ENCODE results near the gene EML6. TPM values are rescaled to one million over a fixed set of nuclear protein-coding genes. Genes with fewer than 3 reads are reported as not detected.
"Not testable (repeated sequence)": the region's sequence is repeated elsewhere in the genome, so short reads cannot be mapped to it uniquely, and the experiment has no call there.

The EML6 gene
- total and polyA plus RNA-seq, 12 donors = 0.07 to 1.5 (median 0.31) TPM

- Histone ChIP-seq H3K9me3 (peaks cover 0 to 11% (median 0%) of the 10 kb centered on the region in 11 donors), H3K27me3 (no peaks in the 10 kb centered on the region), H3K4me3 (no peak overlapping the region), H3K27ac (no peak overlapping the region), H3K4me1 (no peaks in the 10 kb centered on the region), H3K36me3 (no peaks in the 10 kb centered on the region)
- intact Hi-C loops (cut with DNase I) = no loop called here
- WGBS, 2 donors = 59 to 60% methylated on average over 5 of the region's 5 CpGs
- ATAC-seq (no peak), DNase-seq (no peak)
- TF ChIP-seq CTCF (IDR thresholded peaks at IDR 0.05) = no peak
These were observed 143.4 kb downstream of the EML6 start for GRCh38 chr2:54866868-54867267.

DNA sequence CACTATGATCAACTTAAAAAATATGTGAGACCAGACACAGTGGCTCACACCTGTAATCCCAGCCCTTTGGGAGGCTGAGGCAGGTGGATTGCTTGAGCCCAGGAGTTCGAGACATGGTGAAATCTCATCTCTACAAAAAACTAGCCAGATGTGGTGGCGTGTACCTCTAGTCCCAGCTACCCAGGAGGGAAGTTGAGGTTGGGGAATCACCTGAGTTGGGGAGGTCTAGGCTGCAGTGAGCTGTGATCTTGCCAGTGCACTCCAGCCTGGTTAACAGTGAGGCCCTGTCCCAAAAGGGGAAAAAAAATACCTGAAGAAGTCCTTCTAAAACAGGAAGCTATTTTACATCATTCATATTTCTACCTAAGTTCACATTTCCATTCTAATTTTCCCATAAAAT lies 144.0 kb downstream of the EML6 start:
- no peak overlapping the region for H3K4me3 ChIP-seq
- TF ChIP-seq CTCF (IDR thresholded peaks at IDR 0.05) = no peak
- no peaks in the 10 kb centered on the region for H3K4me1 ChIP-seq
- H3K9me3 ChIP-seq = peaks cover 0 to 5% (median 0%) of the 10 kb centered on the region in 11 donors
- H3K36me3 ChIP-seq = no peaks in the 10 kb centered on the region
- no peak for DNase-seq
- H3K27ac ChIP-seq = no peak overlapping the region
- 94 to 95% methylated on average over 2 of the region's 2 CpGs for WGBS, 2 donors
- intact Hi-C loops (cut with DNase I) = no loop called here
- H3K27me3 ChIP-seq = no peaks in the 10 kb centered on the region
- no peak for ATAC-seq

DNA sequence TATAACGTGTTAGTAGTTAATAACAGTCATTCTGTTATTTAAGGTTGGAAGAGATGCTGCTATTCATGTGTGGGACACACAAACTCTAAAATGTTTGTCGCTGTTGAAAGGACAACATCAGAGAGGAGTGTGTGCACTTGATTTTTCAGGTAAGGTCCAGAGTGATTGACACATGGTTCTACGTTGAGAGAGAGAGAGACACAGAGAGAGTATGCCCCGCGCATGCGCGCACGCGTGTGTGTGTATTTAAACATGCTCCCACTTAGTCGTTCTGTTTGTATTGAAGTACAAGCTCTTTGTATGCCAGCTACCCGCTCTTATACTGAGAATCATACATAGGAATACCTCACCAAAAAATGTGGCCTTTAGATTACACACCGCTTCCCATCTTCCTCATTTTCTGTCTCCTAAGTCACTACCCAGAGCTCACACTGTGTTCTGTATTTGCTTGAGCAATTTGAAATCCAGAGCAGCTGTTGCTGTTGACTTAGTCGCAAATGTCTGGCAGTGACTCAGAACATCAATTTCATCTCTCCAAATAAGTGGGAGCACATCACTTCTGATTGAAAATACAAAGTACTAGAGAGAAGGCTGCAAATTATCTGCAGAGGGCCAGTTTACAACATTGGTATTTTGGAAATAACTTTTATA lies 148.1 kb downstream of the EML6 start:
- DNase-seq = no peak
- Histone ChIP-seq H3K4me1 (no peaks in the 10 kb centered on the region), H3K27me3 (no peaks in the 10 kb centered on the region), H3K4me3 (no peak overlapping the region), H3K27ac (no peak overlapping the region), H3K36me3 (no peaks in the 10 kb centered on the region), H3K9me3 (no peaks in the 10 kb centered on the region)
- no peak for ATAC-seq
- 93 to 94% methylated on average over 13 of the region's 13 CpGs for WGBS, 2 donors
- intact Hi-C loops (cut with DNase I) = no loop called here
- no peak for TF ChIP-seq CTCF (IDR thresholded peaks at IDR 0.05)

- no peak overlapping the region for H3K4me3 ChIP-seq
- H3K4me1 ChIP-seq = no peaks in the 10 kb centered on the region
- no peaks in the 10 kb centered on the region for H3K36me3 ChIP-seq
- ATAC-seq (no peak), DNase-seq (no peak)
- H3K27me3 ChIP-seq = no peaks in the 10 kb centered on the region
- intact Hi-C loops (cut with DNase I) = no loop called here
- no peak for TF ChIP-seq CTCF (IDR thresholded peaks at IDR 0.05)
- WGBS, 2 donors = 80 to 87% methylated on average over 3 of the region's 3 CpGs
- H3K9me3 ChIP-seq = no peaks in the 10 kb centered on the region
- H3K27ac ChIP-seq = no peak overlapping the region
These were observed 149.3 kb downstream of the EML6 start for GRCh38 chr2:54872780-54873179.

DNA sequence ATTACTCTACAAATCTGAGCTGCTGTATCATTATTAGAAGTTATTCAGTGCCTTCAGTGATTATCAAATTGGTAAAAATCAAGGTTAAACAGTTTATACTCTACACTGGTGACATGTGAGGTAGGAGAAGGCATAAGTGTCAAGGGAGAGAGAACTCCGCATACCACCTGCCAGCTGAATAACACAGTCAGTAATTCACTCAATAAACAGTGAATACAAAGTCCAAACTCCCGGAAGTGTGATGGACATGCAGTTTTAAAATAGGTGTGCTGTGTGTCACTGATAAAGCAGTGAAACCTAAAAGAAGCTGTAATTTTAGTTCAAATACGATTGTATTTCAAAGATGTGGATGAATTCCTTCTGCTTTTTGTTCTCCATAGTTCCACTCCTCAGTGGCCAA lies 149.8 kb downstream of the EML6 start:
- 90 to 91% methylated on average over 3 of the region's 3 CpGs for WGBS, 2 donors
- H3K4me1 ChIP-seq; ATAC-seq; H3K36me3 ChIP-seq; H3K27me3 ChIP-seq; intact Hi-C loops (cut with DNase I); H3K27ac ChIP-seq; H3K9me3 ChIP-seq; H3K4me3 ChIP-seq; DNase-seq: not testable (repeated sequence)

All from heart right ventricle (tissue), 16 donors.